ENCODE data around the gene ATP6V0E1.

DNA sequence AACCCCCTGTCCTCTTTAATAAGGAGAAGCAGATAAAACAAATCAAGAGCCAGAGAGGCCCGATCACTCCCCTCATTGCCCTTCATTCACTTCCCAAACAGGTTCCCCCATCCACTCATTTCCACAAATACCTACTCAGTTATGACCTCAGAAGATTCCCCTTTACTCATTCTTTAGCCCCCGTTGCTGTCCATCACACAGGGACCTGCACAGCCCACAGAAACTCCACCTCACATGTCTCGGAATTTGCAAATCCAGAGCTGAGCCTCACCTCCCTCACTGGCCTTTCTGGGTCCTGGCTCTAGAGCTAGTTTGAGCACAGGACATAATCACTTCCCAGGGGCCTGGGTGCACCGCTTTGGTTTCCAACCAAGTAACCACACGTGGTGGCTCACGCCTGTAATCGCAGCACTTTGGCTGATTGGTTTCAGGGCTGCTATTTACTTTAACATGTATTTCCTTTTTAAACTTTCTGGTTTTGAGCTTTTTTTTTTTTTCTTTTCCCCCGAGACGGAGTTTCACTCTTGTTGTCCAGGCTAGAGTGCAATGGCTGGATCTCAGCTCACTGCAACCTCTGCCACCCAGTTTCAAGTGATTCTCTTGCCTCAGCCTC lies 17.8 kb downstream of the ATP6V0E1 start:
- TF ChIP-seq, protein P1, sequence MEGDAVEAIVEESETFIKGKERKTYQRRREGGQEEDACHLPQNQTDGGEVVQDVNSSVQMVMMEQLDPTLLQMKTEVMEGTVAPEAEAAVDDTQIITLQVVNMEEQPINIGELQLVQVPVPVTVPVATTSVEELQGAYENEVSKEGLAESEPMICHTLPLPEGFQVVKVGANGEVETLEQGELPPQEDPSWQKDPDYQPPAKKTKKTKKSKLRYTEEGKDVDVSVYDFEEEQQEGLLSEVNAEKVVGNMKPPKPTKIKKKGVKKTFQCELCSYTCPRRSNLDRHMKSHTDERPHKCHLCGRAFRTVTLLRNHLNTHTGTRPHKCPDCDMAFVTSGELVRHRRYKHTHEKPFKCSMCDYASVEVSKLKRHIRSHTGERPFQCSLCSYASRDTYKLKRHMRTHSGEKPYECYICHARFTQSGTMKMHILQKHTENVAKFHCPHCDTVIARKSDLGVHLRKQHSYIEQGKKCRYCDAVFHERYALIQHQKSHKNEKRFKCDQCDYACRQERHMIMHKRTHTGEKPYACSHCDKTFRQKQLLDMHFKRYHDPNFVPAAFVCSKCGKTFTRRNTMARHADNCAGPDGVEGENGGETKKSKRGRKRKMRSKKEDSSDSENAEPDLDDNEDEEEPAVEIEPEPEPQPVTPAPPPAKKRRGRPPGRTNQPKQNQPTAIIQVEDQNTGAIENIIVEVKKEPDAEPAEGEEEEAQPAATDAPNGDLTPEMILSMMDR (IDR thresholded peaks at IDR 0.05; ENCODE audit: insufficient read depth, low read length), result no peak
- TF ChIP-seq REST (IDR thresholded peaks at IDR 0.05; ENCODE audit: insufficient replicate concordance, low read depth) (no peak), POLR2AphosphoS5 (IDR thresholded peaks at IDR 0.05; ENCODE audit: low read depth) (no peak), SPI1 (IDR thresholded peaks at IDR 0.05; ENCODE audit: borderline replicate concordance, low read depth) (no peak)

Measured in HL-60 (cell line).